ENCODE measurements around the gene TACO1. TPM values are rescaled to one million over a fixed set of nuclear protein-coding genes. Genes with fewer than 3 reads are reported as not detected.

TACO1 gene
- total and polyA plus RNA-seq, 2 experiments from 2014 or later: 15.4 to 19.9 TPM

- Mint-ChIP-seq H3K27ac (no peak overlapping the region), H3K27me3 (ENCODE audit: insufficient read depth, low read depth, poor library complexity) (no peaks in the 10 kb centered on the region), H3K9me3 (no peaks in the 10 kb centered on the region), H3K36me3 (ENCODE audit: low read depth) (0 out of 3 replicates have a peak, but pooled peaks cover 5% of the 10 kb centered on the region), H3K4me3 (no peak overlapping the region), H3K4me1 (peaks cover 15% of the 10 kb centered on the region)
- Histone ChIP-seq H3K4me1 (ENCODE audit: insufficient read depth) (peaks cover 18% of the 10 kb centered on the region; the same call in 1 of the 2 replicates), H4K20me1 (replicated peaks; ENCODE audit: insufficient read depth) (no peaks in the 10 kb centered on the region; the same call in 1 of the 2 replicates), H3K27ac (ENCODE audit: low read depth) (no peak overlapping the region), H3F3A (replicated peaks; ENCODE audit: low read depth) (no peaks in the 10 kb centered on the region), H3K27me3 (ENCODE audit: insufficient read depth) (no peaks in the 10 kb centered on the region), H3K79me2 (replicated peaks; ENCODE audit: insufficient read depth) (0 out of 2 replicates have a peak, but pooled peaks cover 6% of the 10 kb centered on the region), H3K9me2 (ENCODE audit: insufficient read depth) (no peaks in the 10 kb centered on the region), H3K4me2 (no peak overlapping the region), H3K36me3 (ENCODE audit: insufficient read depth) (no peaks in the 10 kb centered on the region), H2AFZ (no peak overlapping the region), H3K4me3 (no peak overlapping the region)
- no peak for ATAC-seq
- DNase-seq (ENCODE audit: low spot score): no peak
- no peak for TF ChIP-seq STAT1 (IDR thresholded peaks at IDR 0.05; ENCODE audit: unreplicated experiment)
- no peak for TF ChIP-seq CTCF (conservative IDR thresholded peaks at IDR 0.05; ENCODE audit: low read depth in 2 of 2)
- TF ChIP-seq JUNB (IDR thresholded peaks at IDR 0.05; ENCODE audit: unreplicated experiment): no peak
- no peak for TF ChIP-seq ZNF331 (CRISPR knock-in tag; IDR thresholded peaks at IDR 0.05; ENCODE audit: low read depth)
- no peak for TF ChIP-seq ZNF462 (CRISPR knock-in tag; IDR thresholded peaks at IDR 0.05)
- TF ChIP-seq POLR2AphosphoS5 (IDR thresholded peaks at IDR 0.05; ENCODE audit: low read depth): no peak
- no peak for TF ChIP-seq ETS1 (IDR thresholded peaks at IDR 0.05)
- no peak for TF ChIP-seq EZH2 (IDR thresholded peaks at IDR 0.05; ENCODE audit: low read depth, unreplicated experiment)
- no peak for TF ChIP-seq CREB1 (CRISPR knock-in tag; IDR thresholded peaks at IDR 0.05; ENCODE audit: low read depth)
- no peak for TF ChIP-seq REST (IDR thresholded peaks at IDR 0.05; ENCODE audit: unreplicated experiment)
- no peak for TF ChIP-seq ZNF114 (CRISPR knock-in tag; IDR thresholded peaks at IDR 0.05)
- no peak for TF ChIP-seq EZH2phosphoT487 (IDR thresholded peaks at IDR 0.05; ENCODE audit: unreplicated experiment)
- TF ChIP-seq NANOG (IDR thresholded peaks at IDR 0.05; ENCODE audit: borderline replicate concordance): no peak
Measured at GRCh38 chr17:63644846-63645245, 44.2 kb downstream of the TACO1 start.

Data from GM23338 (cell line).